Measurements from ENCODE around the gene EFTUD2.

DNA sequence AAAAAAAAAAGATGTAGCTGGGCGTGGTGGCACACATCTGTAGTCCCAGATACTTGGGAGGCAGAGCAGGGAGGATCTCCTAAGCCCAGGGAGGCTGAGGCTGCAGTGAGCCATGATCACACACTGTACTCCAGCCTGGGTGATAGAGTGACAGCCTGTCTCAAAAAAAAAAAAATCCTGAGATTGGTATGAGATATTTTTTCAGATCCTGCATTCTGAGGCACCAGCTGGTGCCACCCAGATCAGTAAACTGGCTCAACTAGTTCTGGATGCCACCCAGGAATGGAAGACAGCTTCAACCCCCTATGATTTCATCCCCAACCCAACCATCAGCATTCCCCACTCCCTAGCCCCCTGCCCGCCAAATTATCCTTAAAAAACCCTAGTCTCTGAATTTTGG lies 62.0 kb downstream of the EFTUD2 start:
- TF ChIP-seq POLR2A (IDR thresholded peaks at IDR 0.05; ENCODE audit: low read length) (no peak), GATA1 (IDR thresholded peaks at IDR 0.05; ENCODE audit: low read depth, low read length) (no peak)
